GM12864 (cell line): ENCODE results near the gene ORC4.

Source experiments
- DNase-seq: peaks from one replicate; pipeline ENCODE4 v3.0.0-alpha.2; 2011; ENCODE audit warnings: low read depth
- H3K4me3 ChIP-seq: 2 replicates; pipeline ENCODE4 v1.5.1; 2011; ENCODE audit warnings: mild to moderate bottlenecking, low read depth, low read length, control low read depth
- CTCF ChIP-seq: IDR thresholded peaks from 2 replicates; pipeline ENCODE4 v1.5.1; 2011; ENCODE audit warnings: low read depth, mild to moderate bottlenecking, moderate library complexity, low read length, control low read depth, inconsistent platforms; ENCODE audit errors: missing control alignments

The ORC4 gene

GRCh38 chr2:148020111-148021058 lies at the start of gene ORC4:
ORC4 (minus strand) TSS chr2:148020737; CDS start chr2:147975958, 44,779 bp downstream.
- peak; percentile 99 for DNase-seq
- peak; percentile 12 for TF ChIP-seq CTCF
- peak within 1 kb of the TSS; percentile 91 for H3K4me3 ChIP-seq

- no peak for TF ChIP-seq CTCF
- H3K4me3 ChIP-seq: no peak overlapping the region
- DNase-seq: no peak
Measured at GRCh38 chr2:148067801-148068200, 47.3 kb upstream of the ORC4 start.

GRCh38 chr2:148065936-148066335 lies 45.4 kb upstream of the ORC4 start:
- no peak overlapping the region for H3K4me3 ChIP-seq
- no peak for DNase-seq
- no peak for TF ChIP-seq CTCF

- no peak overlapping the region for H3K4me3 ChIP-seq
- DNase-seq: no peak
- TF ChIP-seq CTCF: no peak
Measured at GRCh38 chr2:148063633-148064032, 43.1 kb upstream of the ORC4 start.

- DNase-seq: no peak
- H3K4me3 ChIP-seq: no peak overlapping the region
- no peak for TF ChIP-seq CTCF
Measured at GRCh38 chr2:148058641-148059040, 38.1 kb upstream of the ORC4 start.

GRCh38 chr2:148052687-148053086 lies 32.1 kb upstream of the ORC4 start:
- no peak for TF ChIP-seq CTCF
- DNase-seq: no peak
- H3K4me3 ChIP-seq: no peak overlapping the region
